Fibroblast of villous mesenchyme (primary cell): ENCODE results near the gene MT1E. TPM values are rescaled to one million over a fixed set of nuclear protein-coding genes. Genes with fewer than 3 reads are reported as not detected.
A peak's percentile ranks its signal among the peaks of the same experiment; 100 is the strongest.
"Not testable (repeated sequence)": the region's sequence is repeated elsewhere in the genome, so short reads cannot be mapped to it uniquely, and the experiment has no call there.

Experiments
- DNase-seq: peaks from one replicate; pipeline ENCODE4 v3.0.0-alpha.2; 2010; ENCODE audit warnings: low read depth
- H3K4me3 ChIP-seq: 2 replicates; pipeline ENCODE4 v1.5.1; 2011; ENCODE audit warnings: low read depth, mild to moderate bottlenecking, low read length
- CTCF ChIP-seq: IDR thresholded peaks from 2 replicates; pipeline ENCODE4 v1.5.1; 2012; ENCODE audit warnings: low read depth, mild to moderate bottlenecking, low read length; ENCODE audit not compliant: insufficient read depth
- total RNA-seq: library from RNA; depleted of rRNA; stranded (reverse); fragments of >200 nt; gene quantifications from 2 replicates; pipeline ENCODE4 v1.2.3, GENCODE V29; 2012

The MT1E gene
- total RNA-seq, 1 donor = 21.6 TPM

GRCh38 chr16:56652600-56652999, 27.0 kb downstream of the MT1E start:
- no peak for TF ChIP-seq CTCF
- no peak for DNase-seq
- H3K4me3 ChIP-seq = no peak overlapping the region

GRCh38 chr16:56653218-56653617, 27.6 kb downstream of the MT1E start:
- no peak for TF ChIP-seq CTCF
- H3K4me3 ChIP-seq = no peak overlapping the region
- DNase-seq = no peak

- peak; percentile 23 for DNase-seq
- H3K4me3 ChIP-seq = peak within 1 kb of the TSS; percentile 43
- no peak for TF ChIP-seq CTCF
These were observed 32.2 kb downstream of the MT1E start, which contains the start of gene MT1F for GRCh38 chr16:56657555-56658326. TSS of gene MT1F (plus strand) at chr16:56657959. CDS start at chr16:56658059, 100 bp downstream.

GRCh38 chr16:56658327-56658875, 32.8 kb downstream of the MT1E start:
- H3K4me3 ChIP-seq = no peak overlapping the region
- DNase-seq = no peak
- TF ChIP-seq CTCF = no peak

- TF ChIP-seq CTCF = no peak
- H3K4me3 ChIP-seq = no peak overlapping the region
- no peak for DNase-seq
These were observed 37.1 kb downstream of the MT1E start for GRCh38 chr16:56662357-56663354.

GRCh38 chr16:56664506-56664905, 38.9 kb downstream of the MT1E start:
- TF ChIP-seq CTCF = no peak
- no peak for DNase-seq
- H3K4me3 ChIP-seq = no peak overlapping the region

- DNase-seq, H3K4me3 ChIP-seq: not testable (repeated sequence)
These were observed 40.0 kb downstream of the MT1E start for GRCh38 chr16:56665286-56666261.
